HL-60/S4 treated with retinoic acid at 250 ng/mL for 4 days and 3 days (cell line): ENCODE measurements around the gene TENM4.
"Not testable (repeated sequence)": the region's sequence is repeated elsewhere in the genome, so short reads cannot be mapped to it uniquely, and the experiment has no call there.

Source experiments
- in situ Hi-C: fragments of 300-500 bp; cut with MboI; formaldehyde crosslinking; loops from 2 replicates; pipeline ENCODE4 v1.7.0; 2022; ENCODE audit warnings: low sequenced_read_pairs

The TENM4 gene

GRCh38 chr11:79220171-79220570, 220.7 kb downstream of the TENM4 start:
- in situ Hi-C loops = no loop called here

GRCh38 chr11:79219186-79220045, 221.4 kb downstream of the TENM4 start:
- in situ Hi-C loops = no loop called here

- in situ Hi-C loops = no loop called here
These were observed 228.1 kb downstream of the TENM4 start for GRCh38 chr11:79212741-79213190.

GRCh38 chr11:79209540-79210266, 231.1 kb downstream of the TENM4 start:
- in situ Hi-C loops = no loop called here

- in situ Hi-C loops = no loop called here
These were observed 232.7 kb downstream of the TENM4 start for GRCh38 chr11:79208126-79208525.

- in situ Hi-C loops = no loop called here
These were observed 233.9 kb downstream of the TENM4 start for GRCh38 chr11:79206951-79207350.

GRCh38 chr11:79205786-79206185, 235.0 kb downstream of the TENM4 start:
- in situ Hi-C loops = no loop called here

- in situ Hi-C loops = no loop called here
These were observed 239.0 kb downstream of the TENM4 start for GRCh38 chr11:79201677-79202347.

GRCh38 chr11:79200398-79201070, 240.3 kb downstream of the TENM4 start:
- in situ Hi-C loops = no loop called here

GRCh38 chr11:79199729-79200354, 241.0 kb downstream of the TENM4 start:
- in situ Hi-C loops = no loop called here

GRCh38 chr11:79198898-79199250, 242.0 kb downstream of the TENM4 start:
- in situ Hi-C loops = no loop called here

GRCh38 chr11:79198203-79198897, 242.5 kb downstream of the TENM4 start:
- in situ Hi-C loops = no loop called here

GRCh38 chr11:79196950-79197349, 243.9 kb downstream of the TENM4 start:
- in situ Hi-C loops = no loop called here

- in situ Hi-C loops = no loop called here
These were observed 245.6 kb downstream of the TENM4 start for GRCh38 chr11:79195209-79195608.

- in situ Hi-C loops = no loop called here
These were observed 247.0 kb downstream of the TENM4 start for GRCh38 chr11:79193663-79194310.

- in situ Hi-C loops = no loop called here
These were observed 248.0 kb downstream of the TENM4 start for GRCh38 chr11:79192836-79193235.

GRCh38 chr11:79191716-79192115, 249.1 kb downstream of the TENM4 start:
- in situ Hi-C loops = not testable (repeated sequence)

- in situ Hi-C loops = not testable (repeated sequence)
These were observed 250.3 kb downstream of the TENM4 start for GRCh38 chr11:79190553-79190952.

GRCh38 chr11:79189601-79190000, 251.2 kb downstream of the TENM4 start:
- in situ Hi-C loops = no loop called here
